ENCODE data around the gene CDK5R2. TPM values are rescaled to one million over a fixed set of nuclear protein-coding genes. Genes with fewer than 3 reads are reported as not detected.
A peak's percentile ranks its signal among the peaks of the same experiment; 100 is the strongest.

CDK5R2 gene
- total RNA-seq, 1 experiment from 2014 or later: not detected

DNA sequence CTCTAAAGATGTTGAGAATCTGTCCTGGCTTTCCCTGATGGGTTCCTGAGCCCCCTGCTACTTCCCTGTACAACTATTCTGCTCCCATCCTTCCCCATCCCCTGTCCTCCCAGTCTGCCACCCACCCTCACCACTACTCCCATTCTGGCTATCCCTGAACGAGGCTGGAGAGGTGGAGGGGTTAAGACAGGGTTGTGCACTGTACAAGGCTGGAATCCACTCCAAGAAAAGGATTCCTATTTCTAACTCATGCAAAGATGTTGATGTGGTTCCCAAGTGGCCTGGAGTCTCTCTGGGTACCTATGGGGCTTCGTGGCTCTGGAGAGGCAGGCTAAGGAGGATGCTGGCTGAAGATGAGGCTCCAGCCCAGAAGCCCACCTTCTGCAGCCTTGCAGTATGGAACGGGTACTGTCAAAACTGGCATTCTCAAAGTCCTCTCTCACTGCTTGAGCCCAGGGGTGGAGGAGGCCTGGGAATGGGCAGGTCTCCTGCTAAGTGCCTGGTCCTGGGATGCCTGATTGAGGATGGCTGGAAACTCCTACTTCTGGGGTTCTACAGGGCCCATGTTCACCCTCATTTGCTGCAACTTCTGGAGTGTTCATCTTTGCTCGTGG is 26.8 kb downstream of the CDK5R2 start:
- no peak for DNase-seq (ENCODE audit: low spot score)

DNA sequence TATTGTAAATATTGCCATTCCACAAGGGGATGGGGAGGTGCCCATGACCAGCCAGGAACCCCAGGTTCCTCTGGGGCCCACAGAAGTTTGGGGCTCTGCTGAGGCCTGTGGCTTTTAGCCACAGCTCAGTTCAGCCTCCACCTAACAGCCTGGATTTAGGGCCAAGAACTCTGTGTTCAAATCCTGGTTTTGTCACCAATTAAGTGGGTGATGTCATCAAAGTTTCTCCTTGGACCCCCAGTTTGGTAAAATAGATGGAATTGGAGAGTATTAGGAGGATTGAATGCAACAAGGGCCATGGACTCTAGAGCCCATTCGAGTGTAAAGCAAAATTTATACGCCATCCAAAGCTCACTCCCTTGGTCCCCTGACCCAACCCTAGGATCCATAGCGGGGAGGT is 28.7 kb downstream of the CDK5R2 start:
- no peak for DNase-seq (ENCODE audit: low spot score)

DNA sequence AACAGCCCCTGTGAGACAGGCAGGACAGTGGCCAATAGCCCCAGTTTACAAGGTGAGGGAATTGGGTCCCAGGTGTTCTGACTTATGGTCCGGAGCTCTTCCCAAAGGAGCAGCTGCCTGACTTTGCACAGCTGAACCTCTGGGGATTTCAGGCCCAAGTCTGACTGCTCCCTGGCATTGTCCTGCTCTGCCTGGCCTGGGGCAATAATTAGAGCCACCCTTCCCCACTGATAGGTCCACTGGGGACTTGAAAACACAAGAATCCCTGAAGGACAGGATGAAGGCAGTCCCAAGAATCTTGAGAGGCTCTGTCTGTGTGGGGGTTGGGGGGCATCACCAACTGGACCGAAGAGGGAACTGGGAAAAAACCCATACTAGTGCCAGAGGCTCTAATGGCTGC is 29.2 kb downstream of the CDK5R2 start:
- DNase-seq (ENCODE audit: low spot score): no peak

DNA sequence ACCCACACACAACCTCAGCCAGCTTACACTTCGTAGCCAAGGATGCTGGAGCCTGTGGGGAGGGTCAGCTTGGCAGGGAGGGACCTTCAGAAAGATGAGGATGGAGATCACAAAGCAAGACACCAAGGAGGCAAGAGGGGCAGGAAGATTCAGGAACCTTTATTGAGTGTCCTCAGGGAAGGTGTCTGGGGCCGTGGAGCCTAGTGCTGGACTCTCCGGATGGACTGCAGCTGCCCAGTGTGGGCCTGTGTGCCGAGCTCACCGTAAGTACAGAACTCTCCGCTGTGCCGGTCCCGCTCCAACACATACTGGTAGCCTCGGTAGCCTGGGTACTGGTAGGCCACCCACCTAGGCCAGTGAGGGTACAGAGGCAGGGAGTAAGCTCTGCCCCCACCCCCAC is 30.6 kb downstream of the CDK5R2 start:
- no peak for DNase-seq (ENCODE audit: low spot score)

DNA sequence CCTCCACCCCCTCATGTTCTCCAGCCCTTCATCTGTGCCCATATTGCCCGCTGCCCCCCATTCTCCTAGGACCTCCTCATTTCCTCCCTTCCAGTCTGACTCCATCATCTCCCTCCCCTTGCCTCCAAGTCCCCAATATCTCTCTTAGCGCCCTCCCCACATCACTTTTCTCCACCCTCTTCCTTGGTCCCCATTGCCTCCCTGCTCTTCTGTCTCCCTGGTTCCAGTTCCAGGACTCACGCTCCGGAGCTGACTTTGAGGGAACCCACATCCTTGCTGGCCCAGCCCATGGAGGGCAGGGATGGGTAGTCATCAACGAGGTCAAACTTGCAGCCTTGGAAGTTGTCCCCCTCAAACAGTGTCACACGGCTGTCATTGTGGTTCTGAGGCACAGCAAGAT is 31.1 kb downstream of the CDK5R2 start:
- no peak for DNase-seq (ENCODE audit: low spot score)

DNA sequence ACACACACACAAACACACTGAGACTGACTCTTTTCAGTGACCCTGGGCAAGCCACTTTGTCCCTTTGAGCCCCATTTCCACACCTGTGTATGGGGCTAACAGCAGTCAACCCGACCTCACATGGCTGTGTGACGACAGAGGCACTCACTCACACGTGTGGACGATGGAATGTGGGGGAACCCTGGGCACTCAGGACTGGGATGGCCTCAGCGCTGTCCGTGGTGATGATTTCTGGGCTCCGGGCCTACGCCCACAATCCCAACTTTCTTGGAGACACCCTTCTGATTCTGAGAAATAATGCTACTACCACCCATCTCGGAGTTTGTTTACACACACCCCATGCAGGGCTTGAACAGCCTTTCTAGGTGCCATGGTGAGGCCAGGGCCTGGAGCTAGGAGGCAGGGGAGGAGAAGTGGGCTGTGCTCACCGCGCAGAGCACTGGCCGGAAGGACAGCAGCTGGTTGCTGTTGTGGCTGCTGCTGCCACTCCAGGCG is 32.3 kb downstream of the CDK5R2 start:
- DNase-seq (ENCODE audit: low spot score): peak; percentile 15

DNA sequence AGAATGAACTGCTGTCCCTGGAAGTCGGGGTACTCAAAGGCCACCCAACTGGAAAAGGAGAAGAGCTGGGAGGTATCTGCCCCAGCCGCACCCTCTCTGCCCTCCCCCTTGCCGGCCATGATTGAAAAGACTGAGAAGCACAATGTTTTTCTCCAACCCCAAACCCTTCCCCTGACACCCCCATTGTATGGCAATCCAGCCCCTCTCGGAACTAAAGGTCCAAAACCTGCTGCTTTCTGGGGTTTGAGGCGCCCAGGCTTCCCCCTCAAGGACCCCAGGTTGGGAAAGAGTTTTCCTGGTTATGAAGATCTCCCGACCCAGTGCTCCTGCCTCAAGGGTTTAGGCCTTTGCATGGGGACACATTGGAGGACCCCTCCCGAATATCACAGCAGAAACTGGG is 32.7 kb downstream of the CDK5R2 start:
- DNase-seq (ENCODE audit: low spot score): no peak

DNA sequence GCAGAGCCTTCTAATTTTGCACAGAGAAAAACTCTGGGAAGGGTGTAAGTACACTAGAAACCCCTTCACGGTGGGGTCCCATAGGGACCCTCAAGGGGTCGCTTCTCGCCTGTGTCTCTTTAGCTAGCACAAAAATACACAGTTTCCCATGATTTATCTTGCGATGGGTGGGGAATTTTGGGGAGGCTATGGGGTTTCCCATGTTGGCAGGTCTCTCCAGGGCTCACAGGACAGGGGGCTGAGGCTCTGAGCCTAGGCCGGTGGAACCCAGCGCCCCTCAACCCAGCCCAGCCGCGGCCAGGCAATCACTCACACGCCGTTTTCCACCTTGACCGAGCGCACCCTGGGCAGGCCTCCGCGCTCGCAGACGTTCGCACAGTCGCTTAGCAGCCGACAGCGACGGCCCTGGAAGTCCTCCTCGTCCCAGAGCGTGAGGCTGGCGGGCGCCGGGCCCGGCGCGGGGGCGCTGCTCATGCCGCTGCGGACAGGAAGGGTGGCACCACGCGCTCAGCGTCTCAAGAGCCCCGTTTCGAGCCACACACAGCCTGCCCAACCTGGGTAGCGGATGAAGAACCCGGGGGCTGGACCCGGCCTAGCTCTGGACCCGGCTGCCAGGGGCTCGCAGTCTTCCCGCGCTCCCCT is 33.4 kb downstream of the CDK5R2 start:
- no peak for DNase-seq (ENCODE audit: low spot score)

DNA sequence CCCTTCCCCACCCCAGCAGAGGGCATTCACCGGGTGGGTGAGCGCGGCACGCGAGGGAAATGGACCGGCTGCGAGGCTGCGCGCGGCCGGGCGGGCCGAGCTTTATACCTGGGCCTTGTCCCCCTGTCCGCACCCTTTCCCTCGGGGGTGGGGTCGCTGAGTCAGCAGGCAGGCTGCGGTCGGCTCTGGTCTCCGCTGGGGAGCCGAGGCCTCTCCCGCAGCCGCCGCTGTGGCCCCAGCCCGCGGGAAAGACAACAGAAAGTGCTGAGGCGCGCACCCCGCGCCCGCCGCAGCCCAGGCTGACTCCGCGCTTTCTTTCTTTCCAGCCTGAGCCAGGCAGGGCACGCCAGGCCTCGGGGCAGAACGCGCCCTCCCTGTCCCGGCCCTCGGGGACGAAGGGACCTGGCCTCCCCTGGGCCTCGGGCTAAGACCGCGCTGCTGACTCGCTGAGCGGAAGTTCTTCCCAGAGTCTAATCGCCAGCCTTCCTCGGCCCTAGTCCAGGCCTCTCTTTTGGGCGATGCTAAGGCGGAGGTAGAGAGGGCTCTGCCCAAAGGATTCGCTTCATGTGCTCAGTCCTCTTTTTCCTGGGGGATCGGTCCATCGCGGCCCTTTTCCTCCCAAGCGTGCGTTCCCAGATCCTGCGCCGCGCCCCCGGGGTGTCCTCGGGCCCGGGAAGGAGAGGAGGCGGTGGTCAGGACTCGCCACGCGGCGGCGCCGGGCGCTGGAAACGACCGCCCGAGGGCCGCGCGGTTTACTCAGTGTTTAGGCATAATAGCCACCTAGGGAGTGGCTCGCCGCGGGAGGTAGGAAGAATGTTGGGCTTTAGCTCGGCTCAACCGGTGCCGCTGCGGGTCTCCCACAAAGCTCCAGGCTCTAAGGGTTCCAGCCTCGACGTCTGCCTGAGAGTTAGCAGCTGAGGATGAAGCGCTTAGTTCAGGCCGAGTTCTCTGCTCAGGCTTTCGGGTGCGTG is 34.2 kb downstream of the CDK5R2 start, which contains the start of gene CRYBA2:
Gene CRYBA2 (minus strand): TSS at position 78 of the 971 bp plus-strand sequence. CDS start 246 bp downstream, outside the sequence.
- DNase-seq (ENCODE audit: low spot score): no peak

DNA sequence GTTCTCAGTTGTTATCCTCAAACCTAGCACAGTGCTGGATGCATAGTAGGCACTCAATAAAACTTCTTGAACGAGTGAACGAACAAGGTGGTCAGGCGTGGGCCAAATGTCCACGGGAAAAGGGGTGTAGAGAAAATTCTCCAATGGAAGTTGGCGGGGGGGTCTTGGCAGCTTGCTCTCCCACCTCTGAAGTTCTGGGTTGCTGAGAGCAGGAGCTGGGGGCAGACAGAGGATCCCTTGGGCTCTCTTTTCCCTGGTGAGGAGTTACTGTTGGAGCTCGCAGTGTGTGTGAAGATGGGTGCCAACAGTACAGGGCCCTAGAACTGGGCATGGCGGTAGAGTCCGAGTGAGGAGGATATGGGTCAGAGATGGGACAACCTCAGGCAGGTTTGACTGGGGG is 36.1 kb downstream of the CDK5R2 start:
- DNase-seq (ENCODE audit: low spot score): no peak

DNA sequence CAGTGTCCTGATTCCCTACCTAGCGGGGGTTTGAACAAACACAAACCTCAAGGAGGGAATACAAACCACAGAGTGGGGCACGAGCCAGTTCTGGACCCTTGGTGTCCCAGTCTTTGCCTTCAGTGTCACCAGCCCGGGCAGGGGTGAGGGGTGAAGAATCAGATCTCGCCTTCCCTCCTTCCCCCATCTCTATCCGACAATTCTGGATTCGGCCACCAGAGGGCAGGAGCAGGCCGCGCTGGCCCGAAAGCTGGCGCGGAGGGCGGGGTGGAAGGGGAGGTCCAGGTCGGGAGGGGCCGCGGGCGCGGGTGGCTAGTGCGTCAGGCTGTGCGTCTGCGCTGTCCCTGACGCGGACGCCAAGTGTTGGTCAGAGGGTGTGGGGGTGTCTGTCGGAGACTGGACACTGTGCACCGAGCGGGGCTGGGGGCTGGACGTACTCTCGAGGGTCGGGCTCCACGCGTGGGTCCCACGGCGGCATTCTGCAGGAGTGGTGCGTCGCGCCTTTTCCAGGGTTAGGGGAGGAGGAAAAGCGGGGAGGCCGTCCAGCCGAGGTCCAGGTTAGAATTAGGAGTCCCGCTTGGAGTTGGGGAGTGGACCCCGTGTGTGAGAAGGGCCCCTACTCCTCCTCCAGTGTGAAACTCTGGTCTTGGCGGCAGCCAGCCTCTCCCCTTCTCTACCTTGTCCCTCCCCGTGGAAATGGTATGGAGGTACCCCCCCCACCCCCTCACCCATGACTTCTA is 36.7 kb downstream of the CDK5R2 start:
- DNase-seq (ENCODE audit: low spot score): peak; percentile 90

DNA sequence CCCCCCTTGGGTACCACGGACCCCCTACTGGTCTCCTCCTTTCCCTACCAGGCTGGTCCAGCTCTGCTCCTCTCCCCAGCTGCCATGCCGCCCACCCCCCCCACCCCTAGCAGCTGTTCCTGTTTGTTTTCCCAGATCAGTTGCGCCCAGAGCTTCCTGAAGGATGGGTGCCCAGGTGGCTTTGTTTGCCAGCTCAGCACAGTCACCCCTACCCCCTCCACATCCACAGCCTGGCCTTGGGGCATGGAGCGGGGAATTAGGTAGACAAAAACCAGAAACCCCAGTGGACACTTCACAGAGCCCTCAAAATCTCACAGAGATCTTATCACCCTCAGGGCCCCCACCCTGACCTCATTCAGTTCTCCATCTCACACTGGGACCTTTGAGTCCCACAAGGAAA is 37.5 kb downstream of the CDK5R2 start:
- no peak for DNase-seq (ENCODE audit: low spot score)

DNA sequence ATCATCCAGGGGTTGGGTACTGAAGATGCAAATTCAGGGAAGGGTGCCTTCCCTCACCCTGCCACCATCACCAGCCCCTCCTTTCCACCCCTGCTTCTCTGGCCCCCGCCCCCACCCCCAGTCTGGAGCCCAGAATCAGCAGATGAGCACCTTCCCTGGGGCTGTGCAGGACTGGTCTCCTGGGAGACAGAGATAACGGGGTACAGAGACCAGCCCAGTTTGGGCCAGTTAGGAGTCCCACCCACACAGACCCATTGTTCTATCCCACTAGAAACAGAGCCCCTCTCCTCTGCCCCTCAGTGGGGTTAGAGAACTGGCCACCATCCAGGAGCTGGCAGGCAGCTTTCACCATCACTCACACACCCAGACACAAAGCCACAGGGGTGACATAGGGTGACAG is 38.3 kb downstream of the CDK5R2 start:
- no peak for DNase-seq (ENCODE audit: low spot score)

DNA sequence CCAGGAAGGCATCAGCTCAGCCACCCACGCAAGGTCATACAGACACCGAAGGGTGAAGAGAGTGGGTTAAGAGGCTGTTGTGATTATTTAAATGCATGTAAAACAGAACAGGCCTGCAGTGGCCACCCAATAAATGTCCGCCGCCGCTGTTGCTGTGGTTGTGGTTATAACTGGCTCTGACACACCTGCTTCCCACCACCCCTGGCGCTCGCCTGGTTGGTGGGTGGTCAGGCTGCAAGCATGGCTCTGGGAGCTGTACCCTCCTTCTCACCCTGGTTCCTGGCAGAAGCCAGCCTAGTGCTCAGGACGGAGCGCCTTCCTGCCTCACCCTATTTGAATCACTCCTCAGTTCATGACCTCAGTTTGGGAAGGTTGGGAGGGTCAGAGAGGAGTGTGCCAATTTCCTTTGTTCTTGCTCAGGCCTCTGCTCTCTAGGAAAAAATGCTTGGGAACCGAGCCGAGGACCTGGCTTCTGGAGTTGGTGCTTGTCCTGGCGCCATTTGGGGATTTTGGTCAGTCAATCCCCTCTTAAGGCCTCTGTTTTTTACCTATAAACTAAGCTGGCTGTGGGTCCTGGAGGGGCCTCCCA is 39.0 kb downstream of the CDK5R2 start:
- no peak for DNase-seq (ENCODE audit: low spot score)

DNA sequence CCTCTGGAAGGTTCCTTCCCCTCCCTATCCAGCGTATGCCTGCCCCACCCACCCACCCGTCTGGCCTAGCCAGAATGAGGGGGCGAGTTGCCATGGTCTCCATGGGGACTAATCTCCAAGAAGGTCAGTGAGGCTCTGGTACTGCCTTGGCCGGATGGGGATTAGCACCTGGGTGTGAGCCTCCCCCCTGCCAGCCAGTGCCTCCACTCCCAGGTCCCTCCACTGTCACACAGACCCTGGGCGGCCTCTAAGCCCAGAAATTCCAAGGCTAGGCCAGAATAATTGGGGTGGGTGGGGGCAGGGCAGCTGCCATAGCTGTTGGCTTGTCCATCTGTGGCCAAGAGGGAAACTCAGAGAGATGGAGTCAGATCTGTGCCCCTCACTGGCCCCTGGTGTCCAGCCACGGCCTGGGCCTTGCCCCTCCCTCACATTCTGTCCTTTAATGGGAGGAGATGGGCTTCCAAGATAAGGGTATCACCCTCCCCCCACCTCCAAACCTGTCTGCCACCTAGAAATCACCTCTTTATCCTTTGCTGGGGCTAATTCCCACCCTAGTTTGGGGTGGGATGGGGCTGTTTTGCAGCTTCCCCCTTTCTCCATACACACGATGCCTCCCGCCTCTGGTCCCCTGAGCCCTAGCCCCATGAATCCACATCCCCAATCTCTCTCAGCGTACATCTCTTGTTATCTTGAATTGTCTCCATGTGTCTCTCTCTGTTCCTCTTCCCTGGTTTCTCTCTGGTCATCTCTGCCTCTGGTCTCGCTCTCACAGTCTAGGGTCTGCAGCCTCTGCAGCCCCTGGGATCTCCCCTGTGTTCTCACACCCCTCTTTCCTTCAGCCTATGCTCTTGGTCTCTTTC is 39.8 kb downstream of the CDK5R2 start:
- no peak for DNase-seq (ENCODE audit: low spot score)

DNA sequence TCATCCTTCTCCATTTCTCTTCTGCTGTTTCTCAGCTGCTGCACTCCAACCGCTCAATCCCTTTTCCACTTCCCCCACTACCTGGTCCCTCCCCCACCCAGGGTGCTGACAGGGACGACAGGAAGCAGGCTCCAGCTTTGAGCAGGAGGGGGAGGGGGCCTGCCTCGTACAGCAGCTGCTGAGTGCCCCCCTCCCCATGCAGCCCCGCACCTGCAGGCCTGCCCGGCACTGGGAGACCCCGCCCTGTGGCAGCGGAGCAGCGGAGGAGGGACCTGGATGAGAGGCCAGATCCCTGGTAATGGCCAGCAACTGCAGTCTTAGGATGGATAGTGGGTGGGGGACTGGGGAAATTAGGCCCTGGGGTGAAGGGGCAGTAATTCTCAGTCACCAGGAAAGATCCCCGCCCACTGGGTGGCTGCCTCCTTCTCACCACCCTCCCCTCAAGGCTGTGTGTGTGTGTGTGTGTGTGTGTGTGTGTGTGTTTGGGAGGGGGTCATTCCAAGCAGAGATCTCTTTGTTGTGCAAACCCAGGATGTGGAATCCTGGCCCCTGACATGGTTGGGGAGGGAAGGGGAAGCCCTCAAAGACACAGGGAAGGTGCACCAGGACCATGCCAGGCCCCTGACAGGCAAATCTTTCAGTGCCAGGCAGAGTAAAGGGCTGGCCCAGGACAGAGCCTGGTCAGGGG is 40.6 kb downstream of the CDK5R2 start:
- DNase-seq (ENCODE audit: low spot score): no peak

DNA sequence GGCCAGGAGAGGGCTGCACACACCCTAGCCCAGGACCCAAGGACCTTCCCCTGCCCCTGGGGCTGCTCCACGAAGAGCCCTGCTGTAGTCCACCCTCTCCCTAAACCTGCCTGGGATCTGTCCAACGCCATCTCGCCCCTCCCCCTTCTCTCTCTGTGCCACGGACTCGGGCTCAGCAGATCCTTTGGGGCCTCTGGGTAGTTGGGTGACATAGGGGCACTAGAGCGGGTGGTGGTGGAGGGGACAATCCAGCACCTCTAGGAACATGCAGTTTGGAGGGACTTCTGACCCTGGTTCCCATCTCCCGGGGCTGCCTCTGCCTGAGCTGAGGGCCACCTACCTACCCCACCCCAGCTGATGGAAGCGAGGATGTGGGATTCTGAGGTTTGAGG is 41.1 kb downstream of the CDK5R2 start:
- DNase-seq (ENCODE audit: low spot score): no peak

DNA sequence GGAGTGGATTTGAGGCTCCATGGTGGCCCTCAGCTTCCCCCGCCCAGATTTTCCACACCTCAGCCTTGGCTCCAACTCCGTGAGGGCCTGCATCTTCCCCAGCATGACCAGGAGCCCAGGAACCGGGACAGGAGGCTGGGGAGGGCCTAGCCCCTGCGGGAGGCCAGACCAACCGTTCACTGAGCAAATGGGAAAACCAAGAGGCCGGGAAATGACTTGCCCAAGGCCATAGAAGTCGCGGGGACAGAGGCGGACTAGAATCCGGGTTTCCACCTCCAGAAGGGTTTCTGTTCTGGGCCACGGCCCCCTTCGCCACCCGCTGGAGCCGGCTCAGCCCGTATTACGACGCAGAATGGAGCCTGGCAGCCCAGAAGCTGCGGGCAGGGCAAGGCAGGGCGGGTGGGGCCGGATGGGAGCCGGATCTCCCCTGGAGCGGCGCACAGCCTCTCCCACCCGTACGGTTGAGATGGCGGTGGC is 41.7 kb downstream of the CDK5R2 start:
- DNase-seq (ENCODE audit: low spot score): no peak

All from HT-29 (cell line).